NCI-H2081 (cell line): ENCODE measurements around the gene GASK1A.
"Not testable (repeated sequence)": the region's sequence is repeated elsewhere in the genome, so short reads cannot be mapped to it uniquely, and the experiment has no call there.

Experiments used
- DNase-seq, 2 experiments: peaks; one replicate each; lab custom pipeline; 2025; lab: John Stamatoyannopoulos, UW

Gene GASK1A

GRCh38 chr3:42979044-42979972 is at the start of gene GASK1A:
Gene GASK1A (plus strand): TSS chr3:42979311. CDS start chr3:42979643, 332 bp downstream.
- peak; percentile 10 to 25 for DNase-seq

GRCh38 chr3:42934111-42934510 is 45.0 kb upstream of the GASK1A start:
- no peak for DNase-seq

DNA sequence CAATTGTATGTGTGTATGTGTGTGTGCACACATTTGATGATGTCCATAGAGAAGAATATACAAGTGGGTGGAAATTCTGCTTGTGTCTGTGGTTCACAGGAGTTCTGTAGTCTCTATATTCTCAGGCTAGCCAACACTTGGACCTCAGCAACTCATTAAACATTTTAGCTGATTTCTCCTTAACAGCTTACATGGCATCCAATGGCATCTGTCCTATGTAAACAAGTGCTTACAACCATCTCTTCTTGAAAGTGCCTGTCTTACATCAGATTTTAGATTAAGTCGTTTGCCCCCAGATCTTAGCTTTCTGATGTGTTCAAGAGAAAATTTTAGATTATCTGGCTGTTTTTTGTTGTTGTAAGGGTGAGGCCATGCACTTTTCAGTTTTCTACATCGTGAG is 44.2 kb upstream of the GASK1A start:
- DNase-seq, result no peak

DNA sequence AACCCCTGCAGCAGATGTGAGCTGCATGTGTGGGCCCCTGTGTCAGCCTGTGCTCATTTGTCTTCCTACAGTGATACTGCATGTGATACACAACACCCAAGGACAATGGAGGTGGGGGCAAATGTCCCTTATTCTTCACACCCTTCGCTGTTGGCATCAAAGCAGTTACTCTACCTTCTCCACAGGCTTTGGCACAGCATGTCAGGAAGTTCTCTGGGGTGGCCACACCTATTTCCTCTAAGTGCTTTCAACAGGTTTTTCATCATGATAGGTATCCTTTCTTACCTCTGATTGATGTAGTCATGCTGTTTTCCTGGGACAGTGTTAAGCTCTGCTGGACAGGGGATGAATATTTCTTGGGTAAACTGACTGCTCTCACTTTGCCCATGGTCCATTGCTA is 43.6 kb upstream of the GASK1A start:
- DNase-seq, result no peak

DNA sequence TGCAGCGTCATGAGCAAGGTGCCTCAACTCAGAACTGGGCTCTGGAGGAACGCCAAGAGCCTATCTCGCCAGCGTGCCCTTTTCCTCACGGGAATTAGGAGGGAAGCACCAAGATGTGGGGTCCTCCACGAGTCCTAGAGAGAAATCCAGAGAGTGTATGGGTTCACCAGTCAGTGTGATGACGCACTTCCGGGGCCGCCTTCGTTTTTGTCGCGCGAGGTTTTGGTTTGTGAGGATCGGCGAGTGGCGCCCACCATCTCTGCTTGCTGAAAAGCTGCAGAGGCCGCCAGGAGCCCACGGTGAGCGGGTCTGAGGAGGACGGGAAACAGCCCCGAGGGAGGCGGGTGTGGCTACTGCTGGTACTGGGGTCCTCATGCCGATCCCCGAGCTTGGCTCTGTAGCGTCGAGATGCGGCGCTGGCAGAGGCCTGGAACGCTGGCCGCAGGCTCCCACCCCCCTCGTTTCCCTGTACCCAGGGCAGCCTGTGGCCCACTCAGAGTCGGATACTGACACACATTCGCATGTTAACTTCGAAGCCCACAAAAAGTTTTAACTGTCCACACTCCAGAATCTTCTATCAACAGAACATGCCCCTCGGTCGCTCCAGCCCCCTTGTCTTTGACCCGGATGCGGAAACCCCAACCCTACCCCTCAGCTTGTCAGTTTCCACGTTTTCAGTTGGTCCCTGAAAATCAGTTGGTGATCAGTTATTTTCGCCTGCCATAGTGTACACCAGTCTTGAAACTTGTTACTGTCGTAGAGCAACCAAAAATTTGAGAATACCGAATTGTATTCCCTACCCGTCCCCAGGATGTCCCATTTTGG is 42.7 kb upstream of the GASK1A start:
- DNase-seq, result no peak

- DNase-seq, result no peak
Observed at GRCh38 chr3:42937334-42937733, 41.8 kb upstream of the GASK1A start.

GRCh38 chr3:42942693-42943092 is 36.4 kb upstream of the GASK1A start:
- no peak for DNase-seq

DNA sequence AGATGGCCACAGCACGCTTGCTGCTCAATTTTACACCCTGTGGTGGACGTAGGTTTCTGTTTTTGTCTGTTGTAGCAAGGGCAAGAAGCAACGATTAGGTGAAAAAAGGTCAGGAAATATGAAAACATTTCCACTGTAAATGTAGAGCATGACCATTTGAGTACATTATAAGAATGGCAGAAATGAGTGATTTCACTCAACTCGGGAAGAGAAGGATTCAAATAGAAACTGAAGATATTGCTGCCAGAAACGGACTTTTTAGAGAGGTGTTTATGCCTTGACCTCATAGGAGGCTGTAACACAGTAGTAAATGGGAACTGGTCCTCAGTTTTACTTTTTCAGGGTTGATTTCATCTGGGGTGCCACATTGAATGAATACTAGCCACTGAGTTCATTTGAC is 33.1 kb upstream of the GASK1A start:
- no peak for DNase-seq

GRCh38 chr3:42957573-42957972 is 21.5 kb upstream of the GASK1A start:
- DNase-seq, result no peak

GRCh38 chr3:42960282-42960681 is 18.8 kb upstream of the GASK1A start:
- no peak for DNase-seq

DNA sequence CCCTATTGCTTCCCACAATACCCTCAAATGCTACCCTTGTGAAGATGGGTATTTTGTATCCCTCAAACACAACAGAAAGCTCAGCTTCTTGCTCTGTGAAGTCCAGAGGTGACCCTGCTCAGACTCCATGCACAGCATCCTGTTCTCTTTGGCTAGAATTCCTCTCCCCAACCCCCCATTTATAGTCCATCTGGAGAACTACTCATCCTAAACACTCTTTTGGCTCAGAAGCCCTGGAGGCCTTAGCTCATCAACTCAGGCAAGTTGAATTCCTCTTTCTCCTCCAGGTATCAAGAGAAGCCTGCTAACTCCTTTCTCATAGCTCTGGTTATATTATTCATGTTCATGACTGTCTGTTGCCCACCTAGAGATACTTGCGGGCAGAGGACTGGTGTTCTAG is 18.3 kb upstream of the GASK1A start:
- DNase-seq, result no peak

- peak; percentile 24 to 32 for DNase-seq
Observed at GRCh38 chr3:42961633-42962032, 17.5 kb upstream of the GASK1A start.

GRCh38 chr3:42963269-42963668 is 15.8 kb upstream of the GASK1A start:
- DNase-seq, result no peak

DNA sequence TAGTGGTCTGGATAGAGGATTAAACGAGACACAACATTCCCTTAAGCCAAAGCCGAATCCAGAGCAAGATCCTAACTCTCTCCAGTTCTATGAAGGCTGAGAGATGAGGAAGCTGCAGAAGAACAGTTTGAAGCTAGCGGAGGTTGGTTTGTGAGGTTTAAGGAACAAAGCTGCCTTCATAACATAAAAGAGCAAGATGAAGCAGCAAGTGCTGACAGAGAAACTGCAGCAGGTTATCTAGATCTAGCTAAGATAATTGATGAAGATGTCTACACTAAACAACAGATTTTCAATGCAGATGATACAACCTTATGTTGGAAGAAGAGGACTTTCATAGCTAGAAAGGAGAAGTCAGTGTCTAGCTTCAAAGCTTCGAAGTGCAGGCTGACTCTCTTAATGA is 14.8 kb upstream of the GASK1A start:
- DNase-seq, result no peak

GRCh38 chr3:42970557-42970956 is 8.6 kb upstream of the GASK1A start:
- no peak for DNase-seq

GRCh38 chr3:42970976-42971772 is 7.9 kb upstream of the GASK1A start:
- DNase-seq, result no peak

- not testable (repeated sequence) for DNase-seq
Observed at GRCh38 chr3:42974906-42975305, 4.2 kb upstream of the GASK1A start.

DNA sequence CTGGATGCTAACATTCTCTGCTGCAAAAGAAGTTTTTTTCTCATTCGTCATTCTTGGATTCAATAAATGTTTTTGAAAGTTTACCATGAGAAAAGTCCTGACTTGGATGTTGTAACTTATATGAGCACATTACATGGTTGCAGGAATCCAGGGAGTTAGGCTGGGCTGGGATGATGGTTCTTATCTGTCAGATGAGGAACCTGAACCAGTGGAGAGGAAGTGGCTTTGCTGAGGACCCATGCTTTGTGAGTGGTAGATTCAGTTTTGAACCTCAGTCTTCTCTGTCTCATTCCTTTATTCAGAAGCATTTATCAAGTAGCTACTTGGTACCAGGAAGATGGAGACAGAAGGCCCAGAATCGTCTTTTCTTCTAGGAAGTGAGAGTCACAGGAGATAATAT is 3.7 kb upstream of the GASK1A start:
- no peak for DNase-seq

DNA sequence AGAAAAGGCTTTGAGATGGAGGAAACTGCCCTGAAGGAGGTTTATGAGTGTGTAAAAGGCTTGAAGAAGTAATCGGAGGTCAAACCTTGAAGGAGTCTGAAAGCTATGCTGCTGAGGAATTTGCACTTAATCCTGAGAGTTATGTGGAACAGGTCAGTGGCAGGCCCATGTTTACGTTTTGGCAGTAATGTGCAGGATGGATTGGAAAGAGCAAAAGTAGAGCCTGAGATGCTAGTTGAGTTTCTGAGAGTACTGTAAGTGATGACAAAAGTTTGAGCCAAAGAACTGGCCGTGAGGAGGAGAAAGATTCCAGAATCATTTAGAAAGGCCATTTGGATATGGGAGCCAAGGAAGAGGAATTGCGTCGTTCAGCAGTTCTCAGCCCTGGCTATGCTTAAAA is 3.2 kb upstream of the GASK1A start:
- no peak for DNase-seq

- no peak for DNase-seq
Observed at GRCh38 chr3:42980209-42980608, 1.1 kb downstream of the GASK1A start.

- no peak for DNase-seq
Observed at GRCh38 chr3:42980909-42981308, 1.8 kb downstream of the GASK1A start.
